Neural progenitor cell (in vitro differentiated cells): ENCODE measurements around the gene EPS8. TPM values are rescaled to one million over a fixed set of nuclear protein-coding genes. Genes with fewer than 3 reads are reported as not detected.
A peak's percentile ranks its signal among the peaks of the same experiment; 100 is the strongest.

ENCODE experiments used
- DNase-seq: peaks from one replicate; pipeline ENCODE4 v3.0.0-alpha.2; 2016; ENCODE audit warnings: low spot score
- H2AFZ ChIP-seq: fragments of 200-600 bp; sonication (generic); replicated peaks from 2 replicates; pipeline ENCODE4 v1.6.1; 2016; ENCODE audit warnings: antibody characterized with exemption
- H3F3A ChIP-seq: fragments of 200-600 bp; sonication (generic); 2 replicates; pipeline ENCODE4 v1.6.1; 2016; ENCODE audit warnings: antibody characterized with exemption, low read depth
- H3K27ac ChIP-seq: fragments of 200-600 bp; sonication (generic); 2 replicates; pipeline ENCODE4 v1.5.1; 2016; ENCODE audit warnings: mild to moderate bottlenecking
- H3K27me3 ChIP-seq: fragments of 200-600 bp; sonication (generic); 2 replicates; pipeline ENCODE4 v1.6.1; 2016; ENCODE audit warnings: mild to moderate bottlenecking, moderate library complexity
- H3K36me3 ChIP-seq: fragments of 200-600 bp; sonication (generic); 2 replicates; pipeline ENCODE4 v1.5.1; 2016
- H3K4me1 ChIP-seq: fragments of 200-600 bp; sonication (generic); 2 replicates; pipeline ENCODE4 v1.6.1; 2016; ENCODE audit warnings: mixed run types
- H3K4me2 ChIP-seq: fragments of 200-600 bp; sonication (generic); 2 replicates; pipeline ENCODE4 v1.6.1; 2016
- H3K4me3 ChIP-seq: fragments of 200-600 bp; sonication (generic); 2 replicates; pipeline ENCODE4 v1.5.1; 2016
- H3K79me2 ChIP-seq: fragments of 200-600 bp; sonication (generic); 2 replicates; pipeline ENCODE4 v1.6.1; 2016; ENCODE audit warnings: low read depth
- H3K9ac ChIP-seq: fragments of 200-600 bp; sonication (generic); 2 replicates; pipeline ENCODE4 v1.6.1; 2016
- H3K9me3 ChIP-seq: fragments of 200-600 bp; sonication (generic); 2 replicates; pipeline ENCODE4 v1.5.1; 2016; ENCODE audit warnings: low read depth
- H4K20me1 ChIP-seq: fragments of 200-600 bp; sonication (generic); 2 replicates; pipeline ENCODE4 v1.6.1; 2016; ENCODE audit warnings: low read depth
- H3K27ac Mint-ChIP-seq: 3 replicates; pipeline ENCODE4 v1.8.0; 2021; ENCODE audit warnings: mixed read lengths
- H3K27me3 Mint-ChIP-seq: 2 replicates; pipeline ENCODE4 v1.8.0; 2022; ENCODE audit warnings: low read depth, mild to moderate bottlenecking, inconsistent platforms, moderate library complexity, mixed read lengths; ENCODE audit not compliant: insufficient read depth
- H3K36me3 Mint-ChIP-seq: 3 replicates; pipeline ENCODE4 v1.8.0; 2021; ENCODE audit warnings: mixed read lengths
- H3K4me1 Mint-ChIP-seq: 3 replicates; pipeline ENCODE4 v1.8.0; 2021; ENCODE audit warnings: mixed read lengths
- H3K4me3 Mint-ChIP-seq: 3 replicates; pipeline ENCODE4 v1.8.0; 2021; ENCODE audit warnings: mild to moderate bottlenecking, moderate library complexity, mixed read lengths
- H3K9me3 Mint-ChIP-seq: 3 replicates; pipeline ENCODE4 v1.8.0; 2020; ENCODE audit warnings: mixed read lengths
- EZH2 ChIP-seq: fragments of 200-600 bp; sonication (generic); IDR thresholded peaks from 2 replicates; pipeline ENCODE4 v1.6.1; 2017; ENCODE audit warnings: antibody characterized with exemption, mild to moderate bottlenecking, moderate library complexity
- EZH2phosphoT487 ChIP-seq: fragments of 200-600 bp; sonication (generic); IDR thresholded peaks from 2 replicates; pipeline ENCODE4 v1.6.1; 2017; ENCODE audit warnings: antibody characterized with exemption
- total RNA-seq: library from RNA; depleted of rRNA; stranded (reverse); fragments of >200 nt; gene quantifications from 2 replicates; pipeline ENCODE4 v1.2.3, GENCODE V29; 2015; ENCODE audit warnings: low replicate concordance
- TF ChIP-seq, protein P1 (sequence below): fragments of 200-600 bp; sonication (generic); IDR thresholded peaks from 2 replicates; pipeline ENCODE4 v1.5.1; 2017; ENCODE audit warnings: antibody characterized with exemption, mild to moderate bottlenecking

EPS8 gene
- total RNA-seq, 1 donor from 2014 or later = 17.0 TPM

DNA sequence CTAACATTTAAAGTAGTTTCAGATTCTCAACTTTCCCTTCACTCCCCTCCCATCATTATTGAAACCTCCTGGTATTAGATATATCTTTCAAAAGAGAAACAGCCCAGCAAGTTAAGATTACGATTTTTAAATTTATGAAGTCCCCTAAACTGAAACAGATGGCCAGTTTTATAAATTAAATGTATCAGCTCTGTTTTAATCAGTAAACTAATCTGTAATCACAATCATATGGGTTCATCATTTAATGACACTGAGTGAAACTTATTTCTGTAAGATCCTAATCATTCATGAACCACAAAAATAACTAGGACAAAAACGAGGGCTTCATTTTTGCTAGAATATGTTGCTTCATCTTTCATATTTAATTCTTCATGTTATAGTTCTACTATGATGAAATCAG is 137.8 kb downstream of the EPS8 start:
- no peaks in the 10 kb centered on the region for H3K9me3 ChIP-seq
- H3K36me3 Mint-ChIP-seq = peaks cover 28% of the 10 kb centered on the region
- H3K4me3 Mint-ChIP-seq = no peak overlapping the region
- H3K9ac ChIP-seq = no peak overlapping the region
- TF ChIP-seq EZH2 = no peak
- TF ChIP-seq, protein P1, sequence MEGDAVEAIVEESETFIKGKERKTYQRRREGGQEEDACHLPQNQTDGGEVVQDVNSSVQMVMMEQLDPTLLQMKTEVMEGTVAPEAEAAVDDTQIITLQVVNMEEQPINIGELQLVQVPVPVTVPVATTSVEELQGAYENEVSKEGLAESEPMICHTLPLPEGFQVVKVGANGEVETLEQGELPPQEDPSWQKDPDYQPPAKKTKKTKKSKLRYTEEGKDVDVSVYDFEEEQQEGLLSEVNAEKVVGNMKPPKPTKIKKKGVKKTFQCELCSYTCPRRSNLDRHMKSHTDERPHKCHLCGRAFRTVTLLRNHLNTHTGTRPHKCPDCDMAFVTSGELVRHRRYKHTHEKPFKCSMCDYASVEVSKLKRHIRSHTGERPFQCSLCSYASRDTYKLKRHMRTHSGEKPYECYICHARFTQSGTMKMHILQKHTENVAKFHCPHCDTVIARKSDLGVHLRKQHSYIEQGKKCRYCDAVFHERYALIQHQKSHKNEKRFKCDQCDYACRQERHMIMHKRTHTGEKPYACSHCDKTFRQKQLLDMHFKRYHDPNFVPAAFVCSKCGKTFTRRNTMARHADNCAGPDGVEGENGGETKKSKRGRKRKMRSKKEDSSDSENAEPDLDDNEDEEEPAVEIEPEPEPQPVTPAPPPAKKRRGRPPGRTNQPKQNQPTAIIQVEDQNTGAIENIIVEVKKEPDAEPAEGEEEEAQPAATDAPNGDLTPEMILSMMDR = no peak
- TF ChIP-seq EZH2phosphoT487 = no peak
- H3F3A ChIP-seq = no peaks in the 10 kb centered on the region
- DNase-seq = no peak
- H4K20me1 ChIP-seq = no peaks in the 10 kb centered on the region
- no peaks in the 10 kb centered on the region for H3K27me3 Mint-ChIP-seq
- H3K4me1 Mint-ChIP-seq = peaks cover 9% of the 10 kb centered on the region
- peaks cover 10% of the 10 kb centered on the region for H3K4me1 ChIP-seq
- no peak overlapping the region for H3K27ac Mint-ChIP-seq
- H2AFZ ChIP-seq = no peak overlapping the region
- H3K9me3 Mint-ChIP-seq = no peaks in the 10 kb centered on the region
- no peak overlapping the region for H3K4me3 ChIP-seq
- no peaks in the 10 kb centered on the region for H3K27me3 ChIP-seq
- H3K4me2 ChIP-seq = no peak overlapping the region
- H3K27ac ChIP-seq = no peak overlapping the region
- H3K79me2 ChIP-seq = no peaks in the 10 kb centered on the region
- H3K36me3 ChIP-seq = no peaks in the 10 kb centered on the region

DNA sequence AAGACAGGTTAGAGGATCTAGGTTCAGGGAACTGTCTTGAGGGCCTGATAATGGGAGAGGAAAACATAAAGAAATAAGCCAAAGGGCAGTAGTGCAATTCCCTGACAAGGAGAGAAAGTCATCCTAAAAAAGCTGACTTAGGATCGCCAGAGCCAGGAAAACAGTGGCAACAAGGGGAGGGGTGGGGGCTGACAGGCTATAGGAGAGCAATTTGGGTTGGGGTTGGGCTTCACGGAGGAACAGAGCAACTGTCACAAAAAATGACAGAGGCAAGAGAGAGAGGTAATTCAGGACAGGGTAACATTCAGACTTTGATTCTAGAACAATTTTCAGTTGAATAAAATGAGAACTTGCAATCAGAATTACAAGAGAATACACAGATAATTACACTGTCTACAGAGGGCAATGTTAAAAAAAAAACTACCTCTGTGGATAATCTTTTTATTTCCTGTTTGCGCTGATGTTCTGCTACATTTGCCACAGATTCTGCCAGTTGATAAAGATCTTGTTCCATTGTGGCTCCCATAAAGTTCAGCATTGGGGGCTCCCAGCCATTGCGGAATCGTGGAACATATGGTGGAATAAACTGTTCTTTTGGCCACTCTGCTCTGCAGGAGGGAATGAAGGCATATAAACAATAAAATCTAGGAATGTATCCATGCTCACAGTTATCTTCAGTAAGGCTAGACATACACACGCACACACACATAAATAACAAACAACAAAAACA is 138.6 kb downstream of the EPS8 start:
- DNase-seq = peak; percentile 20
- Histone ChIP-seq H3K4me1 (peaks cover 10% of the 10 kb centered on the region), H3K27ac (peak overlapping the region; percentile 51), H4K20me1 (no peaks in the 10 kb centered on the region), H3K9me3 (no peaks in the 10 kb centered on the region), H3K79me2 (no peaks in the 10 kb centered on the region), H3F3A (no peaks in the 10 kb centered on the region), H3K4me2 (peak overlapping the region; percentile 45), H2AFZ (peak overlapping the region; percentile 36), H3K4me3 (no peak overlapping the region), H3K27me3 (no peaks in the 10 kb centered on the region), H3K36me3 (no peaks in the 10 kb centered on the region), H3K9ac (no peak overlapping the region)
- Mint-ChIP-seq H3K27ac (no peak overlapping the region), H3K9me3 (no peaks in the 10 kb centered on the region), H3K27me3 (no peaks in the 10 kb centered on the region), H3K4me1 (peaks cover 9% of the 10 kb centered on the region), H3K4me3 (no peak overlapping the region), H3K36me3 (peaks cover 32% of the 10 kb centered on the region)
- TF ChIP-seq EZH2phosphoT487 (no peak), EZH2 (no peak)
- TF ChIP-seq, protein P1 = no peak

DNA sequence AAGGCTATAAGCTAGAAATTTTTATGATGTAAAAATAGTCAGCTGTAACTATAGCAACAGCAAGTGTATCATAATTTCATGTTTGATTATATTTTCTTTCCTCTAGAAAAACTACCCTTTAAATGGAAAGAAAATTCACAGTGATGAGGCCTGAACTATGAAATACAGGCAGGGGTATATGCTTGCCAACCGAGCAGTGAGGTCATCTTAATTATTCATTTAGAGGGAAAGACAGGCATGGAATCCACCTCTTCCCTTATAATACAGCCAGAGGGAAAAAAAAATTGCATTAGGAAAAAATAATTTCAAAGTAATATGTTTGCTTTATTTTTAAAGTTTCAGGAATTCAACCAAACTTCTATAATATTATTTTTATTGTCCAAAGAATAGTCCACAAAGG is 139.8 kb downstream of the EPS8 start:
- no peaks in the 10 kb centered on the region for H3K27me3 Mint-ChIP-seq
- Histone ChIP-seq H3K4me3 (no peak overlapping the region), H4K20me1 (no peaks in the 10 kb centered on the region), H3K27ac (no peak overlapping the region), H3K4me2 (no peak overlapping the region), H3K4me1 (peaks cover 10% of the 10 kb centered on the region), H2AFZ (no peak overlapping the region), H3K9me3 (no peaks in the 10 kb centered on the region), H3K27me3 (no peaks in the 10 kb centered on the region), H3F3A (no peaks in the 10 kb centered on the region), H3K79me2 (no peaks in the 10 kb centered on the region), H3K36me3 (no peaks in the 10 kb centered on the region), H3K9ac (no peak overlapping the region)
- H3K4me3 Mint-ChIP-seq = no peak overlapping the region
- H3K36me3 Mint-ChIP-seq = peaks cover 38% of the 10 kb centered on the region
- H3K9me3 Mint-ChIP-seq = no peaks in the 10 kb centered on the region
- peaks cover 9% of the 10 kb centered on the region for H3K4me1 Mint-ChIP-seq
- no peak for TF ChIP-seq EZH2
- TF ChIP-seq, protein P1 = no peak
- no peak for TF ChIP-seq EZH2phosphoT487
- no peak overlapping the region for H3K27ac Mint-ChIP-seq
- no peak for DNase-seq
